Right lung (tissue), 5 donors: ENCODE data around the gene FBL. TPM values are rescaled to one million over a fixed set of nuclear protein-coding genes. Genes with fewer than 3 reads are reported as not detected.

Source experiments
- DNase-seq, 2 donors: peaks; one replicate each; pipeline ENCODE4 v3.0.0-alpha.2; 2013
- polyA plus RNA-seq, 5 donors: library from polyadenylated mRNA; unstranded; fragments of 120-200 nt; gene quantifications; one replicate each; pipeline versions ENCODE4 v1.2.1 to v1.2.3, GENCODE V29; 2013; ENCODE audit warnings: inconsistent platforms in 1 of 5, low replicate concordance in 1 of 5; ENCODE audit not compliant: insufficient read length in 5 of 5, insufficient read depth in 1 of 5

FBL gene
- polyA plus RNA-seq, 5 donors, result 290 to 390 (median 350) TPM

DNA sequence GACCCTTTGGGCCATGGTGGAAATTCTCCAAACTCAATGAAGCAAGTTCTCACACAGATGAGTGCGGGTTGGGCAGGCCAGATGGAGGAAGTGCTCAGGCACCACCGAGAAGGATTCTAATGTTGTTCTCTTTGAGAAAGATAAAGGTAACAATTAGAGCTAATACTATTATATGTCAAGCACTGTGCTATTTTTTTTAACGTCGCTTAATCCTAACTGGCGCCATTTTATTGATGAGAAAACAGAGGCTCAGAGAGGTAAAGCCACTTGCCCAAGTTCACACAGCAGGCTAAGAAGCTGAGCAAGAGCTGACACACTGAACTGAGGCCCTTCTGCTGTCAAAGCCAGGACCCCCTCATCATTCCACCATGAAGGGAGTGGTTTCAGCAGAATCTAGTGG is 1.0 kb downstream of the FBL start:
- DNase-seq, result no peak

DNA sequence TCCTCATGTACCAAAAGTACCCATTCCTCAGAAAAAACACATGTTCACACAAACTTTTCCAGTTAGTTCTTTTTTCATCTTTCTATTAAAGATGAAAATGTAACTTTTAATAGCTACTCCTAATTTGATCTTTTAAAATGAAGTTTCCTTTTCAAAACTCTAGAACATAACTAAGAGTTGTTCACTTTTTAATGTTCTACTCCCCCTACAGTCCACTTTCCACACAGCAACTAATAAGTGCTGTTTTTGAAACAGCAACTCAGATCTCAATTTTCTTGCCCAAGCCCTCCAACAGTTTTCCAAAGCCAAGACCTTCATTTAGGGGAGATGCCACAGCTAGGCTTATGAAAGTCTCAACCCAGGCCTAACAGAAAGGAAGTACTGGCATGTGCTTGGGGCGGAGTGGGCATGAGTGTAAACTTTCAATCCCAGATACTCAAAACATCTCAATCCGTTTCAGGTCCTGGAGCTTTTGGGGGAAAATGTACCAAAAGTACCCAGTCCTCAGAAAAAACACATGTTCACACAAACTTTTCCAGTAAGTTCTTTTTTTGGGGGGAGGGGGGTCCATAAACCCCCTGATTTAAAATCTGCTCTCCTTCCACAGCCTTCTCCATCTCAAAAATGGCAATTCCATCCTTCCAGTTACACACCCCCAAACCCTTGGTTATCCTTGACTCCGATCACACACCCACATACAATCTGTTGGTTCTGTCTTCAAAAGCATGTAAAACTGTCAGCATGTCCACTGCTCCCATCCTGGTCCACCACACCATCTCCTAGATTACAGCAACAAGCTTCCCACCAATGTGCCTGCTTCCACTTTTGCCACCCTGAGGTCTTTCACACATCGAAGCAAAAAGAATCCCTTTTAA is 2.0 kb downstream of the FBL start:
- no peak for DNase-seq

DNA sequence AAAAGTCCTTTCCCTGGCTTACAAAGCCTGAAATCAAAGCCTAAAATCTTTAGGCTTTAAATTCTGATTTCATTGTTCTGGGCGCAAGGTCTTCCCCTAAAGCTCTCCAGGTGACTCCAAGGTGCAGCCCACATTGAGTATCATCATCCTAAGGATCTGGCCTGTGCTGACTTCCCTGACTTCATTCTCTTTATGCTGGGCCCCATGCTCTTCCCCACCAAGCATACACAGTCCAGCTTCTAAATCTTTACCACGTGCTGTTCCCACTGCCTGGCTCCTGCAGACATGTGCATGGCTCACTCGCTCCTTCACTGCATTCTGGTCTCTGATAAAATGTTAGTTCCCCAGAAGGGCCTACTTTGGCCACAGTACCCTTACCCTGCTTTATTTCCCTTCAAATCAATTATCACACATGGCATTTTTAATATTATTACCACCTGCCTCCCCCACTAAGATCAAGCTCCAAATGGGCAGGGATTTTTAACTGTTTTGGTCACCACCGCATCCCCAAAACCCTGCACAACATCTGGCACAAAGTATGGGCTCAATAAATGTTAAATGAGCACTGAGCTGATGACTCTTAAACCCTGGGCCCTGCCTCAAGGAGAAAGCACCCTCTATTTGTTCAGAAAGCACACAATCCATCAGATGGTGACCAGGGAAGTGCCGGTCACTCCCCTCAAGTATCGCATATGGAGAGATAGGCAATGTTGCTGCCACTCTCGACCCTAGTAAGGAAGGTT is 3.3 kb downstream of the FBL start:
- DNase-seq, result no peak

DNA sequence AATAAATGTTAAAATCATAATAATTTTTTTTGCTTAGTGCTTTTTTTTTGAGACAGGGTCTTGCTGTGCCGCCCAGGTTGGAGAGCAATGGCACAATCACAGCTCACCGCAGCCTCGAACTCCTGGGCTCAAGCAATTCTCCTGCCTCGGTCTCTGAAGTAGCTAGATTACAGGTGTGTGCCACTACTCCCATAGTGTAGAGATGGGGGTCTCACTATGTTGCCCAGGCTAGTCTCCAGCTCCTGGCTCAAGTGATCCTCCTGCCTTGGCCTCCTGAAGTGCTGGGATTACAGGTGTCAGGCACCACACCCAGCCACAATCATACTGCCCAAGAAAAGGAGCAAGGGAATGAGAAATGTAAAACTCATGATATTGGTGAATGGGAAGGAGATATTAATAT is 5.1 kb downstream of the FBL start:
- no peak for DNase-seq

DNA sequence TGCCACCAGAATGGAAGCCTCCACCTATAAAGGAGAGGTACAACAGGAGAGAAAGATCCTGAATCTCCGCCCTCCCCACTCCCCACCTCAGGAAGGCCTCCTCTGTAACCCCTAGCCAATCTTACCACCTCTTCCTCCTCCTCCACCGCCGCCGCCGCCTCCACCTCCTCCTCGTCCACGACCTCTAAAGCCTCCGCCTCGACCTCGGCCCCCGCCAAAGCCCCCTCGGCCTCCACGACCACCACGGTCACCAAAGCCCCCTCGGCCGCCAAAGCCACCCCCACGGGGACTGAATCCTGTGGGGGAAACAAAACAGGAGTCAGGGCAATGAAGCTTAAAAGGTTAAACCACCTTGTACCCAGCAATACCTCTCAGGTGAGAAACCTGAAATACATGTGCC is 5.7 kb downstream of the FBL start:
- no peak for DNase-seq

GRCh38 chr19:39839678-39840327 is 6.4 kb downstream of the FBL start:
- DNase-seq, result no peak

GRCh38 chr19:39838569-39838968 is 7.6 kb downstream of the FBL start:
- DNase-seq, result no peak

DNA sequence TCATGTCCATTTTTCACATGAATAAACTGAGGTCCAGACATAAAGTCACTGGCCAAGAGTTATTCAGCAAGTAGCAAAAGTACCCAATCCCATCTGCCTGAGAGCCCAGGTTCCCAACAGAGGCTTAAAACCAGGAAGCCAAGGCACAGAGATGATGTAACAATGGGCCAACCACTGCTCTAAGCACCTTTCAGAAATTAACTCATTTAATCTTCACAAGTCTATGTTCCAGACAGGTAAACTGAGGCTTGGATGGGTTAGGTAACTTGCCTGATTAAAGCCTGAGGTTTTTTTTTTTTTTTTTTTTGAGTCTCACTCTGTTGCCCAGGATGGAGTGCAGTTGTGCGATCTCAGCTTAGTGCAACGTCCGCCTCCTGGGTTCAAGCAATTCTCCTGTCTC is 8.2 kb downstream of the FBL start:
- no peak for DNase-seq

DNA sequence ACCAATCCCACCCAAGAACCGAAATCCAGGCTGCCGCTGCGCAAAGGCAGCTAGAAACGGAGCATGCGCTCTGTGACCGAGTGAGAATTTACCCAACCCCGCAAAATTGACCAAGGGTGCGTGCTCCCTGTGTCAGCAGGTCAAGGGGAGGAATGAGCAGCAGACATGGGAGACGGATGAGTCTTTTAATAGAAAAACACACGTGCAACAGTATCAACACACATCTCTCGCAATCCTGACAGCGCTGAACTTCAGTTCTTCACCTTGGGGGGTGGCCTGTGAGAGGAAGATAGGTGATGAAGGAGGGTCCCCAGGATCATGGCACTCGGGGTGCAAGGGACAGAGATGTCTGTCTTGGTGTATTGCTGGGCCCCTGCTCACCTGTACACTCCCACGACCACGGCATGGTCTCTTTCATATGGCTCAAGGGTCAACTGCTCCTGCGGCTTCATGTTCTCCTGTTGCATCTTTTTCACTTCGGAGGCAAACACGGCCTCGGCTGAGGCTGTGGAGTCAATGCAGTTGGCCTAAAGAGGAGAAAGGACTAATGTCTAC is 11.8 kb downstream of the FBL start:
- no peak for DNase-seq

DNA sequence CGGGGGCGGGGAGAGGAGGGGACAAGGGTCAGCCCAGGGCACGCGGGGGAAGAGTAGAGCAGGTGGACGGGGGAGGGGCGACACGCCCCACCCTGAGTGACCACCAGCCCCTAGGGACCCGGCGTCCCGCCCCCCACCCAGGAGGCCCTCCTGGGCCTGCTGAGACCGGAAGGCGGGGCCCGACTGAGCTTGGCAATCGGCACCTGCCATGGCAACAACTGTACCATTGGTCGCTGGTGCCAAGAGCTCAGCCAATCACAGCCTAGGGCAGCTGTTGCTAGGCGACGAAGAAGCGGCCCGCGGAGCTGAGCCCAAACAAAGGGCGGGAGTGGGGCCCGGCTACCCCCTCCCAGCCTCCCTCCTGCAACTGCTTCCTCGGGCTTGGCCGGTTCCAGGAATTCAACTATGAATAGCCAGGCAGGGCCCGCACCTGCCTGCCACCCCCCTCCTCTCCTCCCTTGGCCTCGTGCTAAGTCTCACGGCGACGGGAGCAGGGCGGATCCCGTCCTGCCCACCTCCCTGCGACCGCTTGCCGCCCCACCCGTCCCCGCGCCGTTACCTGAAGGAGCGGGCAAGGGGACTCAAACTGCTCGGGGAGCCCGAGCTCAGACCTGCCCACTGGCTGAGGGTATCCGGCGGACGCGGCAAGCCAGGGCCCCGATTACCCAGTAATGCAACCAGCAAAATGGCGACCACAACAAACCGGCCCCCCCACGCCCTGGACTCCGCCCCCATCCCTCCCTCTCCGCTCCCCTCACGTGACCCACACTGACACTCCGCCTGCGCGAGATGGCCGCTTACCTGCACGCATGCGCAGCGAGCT is 12.5 kb downstream of the FBL start, which contains the start of gene DYRK1B:
DYRK1B (minus strand) TSS at position 699 of the 823 bp plus-strand sequence. CDS start 2,295 bp downstream, outside the sequence.
- peak; percentile 97 for DNase-seq

DNA sequence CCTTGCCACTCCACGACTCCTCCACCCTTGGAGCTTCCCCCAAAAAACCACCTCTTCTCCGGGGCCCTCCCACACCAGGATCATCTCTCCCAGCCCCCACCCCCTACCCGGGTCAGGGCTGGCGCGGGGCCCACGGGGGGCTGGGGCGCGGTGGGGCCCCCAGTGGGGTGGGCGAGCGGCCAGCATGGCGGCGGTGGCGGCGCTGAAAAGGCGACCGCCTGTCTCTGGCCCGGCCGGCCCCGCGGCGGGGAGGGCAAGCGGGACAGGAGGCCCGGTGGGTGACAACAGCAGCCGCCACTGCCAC is 13.1 kb downstream of the FBL start:
- DNase-seq, result no peak

GRCh38 chr19:39832341-39833083 is 13.7 kb downstream of the FBL start:
- no peak for DNase-seq

GRCh38 chr19:39831679-39832078 is 14.5 kb downstream of the FBL start:
- DNase-seq, result no peak

- DNase-seq, result no peak
Measured at GRCh38 chr19:39830847-39831246, 15.3 kb downstream of the FBL start.

DNA sequence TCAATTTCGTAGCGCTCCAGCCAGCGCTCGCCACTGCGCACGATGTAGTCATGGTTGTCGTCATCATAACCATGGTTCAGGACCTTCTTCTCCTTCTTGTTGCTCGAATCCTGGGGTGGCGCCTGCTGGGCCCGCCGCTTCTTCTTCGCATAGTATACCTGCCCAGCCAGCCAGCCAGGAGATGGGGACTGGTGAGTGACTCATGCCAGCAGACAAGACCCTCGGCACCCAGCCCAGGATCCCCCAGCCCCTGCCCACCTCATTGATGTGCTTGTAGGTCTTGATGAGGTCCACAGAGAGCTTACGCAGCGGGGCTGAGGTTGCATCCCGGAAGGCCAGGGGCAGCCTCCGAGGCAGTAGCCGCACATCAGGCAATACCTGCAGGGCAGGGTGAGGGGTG is 15.8 kb downstream of the FBL start:
- no peak for DNase-seq

DNA sequence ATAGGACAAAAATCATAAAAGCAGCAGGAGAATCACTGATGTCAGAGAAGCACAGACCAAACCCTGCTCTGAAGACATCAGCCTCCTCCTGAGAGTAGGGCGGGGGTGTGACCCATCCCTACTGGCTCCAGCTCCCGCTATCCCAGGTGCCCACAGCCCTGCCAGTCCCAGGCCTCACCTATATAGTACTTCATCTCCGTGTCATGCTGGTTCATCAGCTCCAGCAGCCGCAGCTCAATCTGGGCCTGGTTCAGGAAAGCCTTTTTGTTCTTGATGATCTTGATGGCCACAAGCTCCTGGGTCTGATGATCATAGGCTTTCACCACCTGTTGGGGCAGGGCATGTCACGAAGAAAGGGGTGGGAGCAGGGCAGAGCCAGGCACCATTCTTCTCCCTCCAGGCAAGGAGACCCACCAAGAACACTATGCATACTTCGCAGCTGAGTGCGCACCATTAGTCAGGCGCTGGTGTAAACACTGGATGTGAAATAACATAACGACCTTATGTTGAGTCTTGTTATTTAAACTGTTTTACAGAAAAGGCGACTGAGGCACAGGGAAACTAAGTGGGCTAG is 16.4 kb downstream of the FBL start:
- DNase-seq, result no peak

DNA sequence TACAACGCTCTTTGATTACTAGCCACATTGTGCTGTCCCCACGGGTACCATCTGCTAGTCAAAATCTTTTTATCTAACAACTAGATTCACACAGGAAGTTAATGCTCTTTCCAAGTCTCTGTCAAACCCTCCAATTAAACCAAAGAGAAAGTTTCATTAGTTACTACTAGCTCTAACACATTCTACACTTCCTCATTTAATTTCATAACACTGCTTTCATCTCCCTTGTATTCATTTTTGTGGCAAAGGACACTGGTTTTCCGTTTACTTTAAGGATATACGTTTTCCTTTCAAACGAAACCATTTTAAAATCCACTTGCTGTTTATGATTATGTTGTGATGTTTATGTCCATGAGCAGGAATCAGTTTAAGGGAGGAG is 17.5 kb downstream of the FBL start:
- DNase-seq, result no peak

- no peak for DNase-seq
Measured at GRCh38 chr19:39828015-39828653, 18.0 kb downstream of the FBL start.

GRCh38 chr19:39827216-39827615 is 19.0 kb downstream of the FBL start:
- DNase-seq, result no peak
